Activated naive CD4-positive, alpha-beta T cell treated with anti-CD3 and anti-CD28 coated beads for 36 hours (primary cell): Measurements from ENCODE around the gene EPN2. TPM values are rescaled to one million over a fixed set of nuclear protein-coding genes. Genes with fewer than 3 reads are reported as not detected.
"Not testable (repeated sequence)": the region's sequence is repeated elsewhere in the genome, so short reads cannot be mapped to it uniquely, and the experiment has no call there.

Source experiments
- CTCF ChIA-PET: fragments of 350-600 bp; sonication (Branson Sonifier 250); formaldehyde crosslinking; loops from one replicate; lab custom pipeline; 2021; ENCODE audit warnings: antibody characterized with exemption; lab: Charles Lee
- DNase-seq: peaks from one replicate; pipeline ENCODE4 v3.0.0-alpha.2; 2020
- H3K27ac Mint-ChIP-seq: one replicate; pipeline ENCODE4 v1.8.0; 2021; ENCODE audit warnings: mild to moderate bottlenecking, mixed read lengths
- H3K27me3 Mint-ChIP-seq: one replicate; pipeline ENCODE4 v1.8.0; 2021; ENCODE audit warnings: low read depth, mixed read lengths
- H3K36me3 Mint-ChIP-seq: one replicate; pipeline ENCODE4 v1.8.0; 2021; ENCODE audit warnings: low read depth, mixed read lengths
- H3K4me1 Mint-ChIP-seq: one replicate; pipeline ENCODE4 v1.8.0; 2021; ENCODE audit warnings: low read depth, mixed read lengths
- H3K4me3 Mint-ChIP-seq: one replicate; pipeline ENCODE4 v1.8.0; 2021; ENCODE audit warnings: mild to moderate bottlenecking, moderate library complexity, mixed read lengths
- H3K9me3 Mint-ChIP-seq: one replicate; pipeline ENCODE4 v1.8.0; 2021; ENCODE audit warnings: mixed read lengths
- intact Hi-C: fragments of 100-400 bp; cut with micrococcal nuclease; formaldehyde crosslinking; loops from one replicate; pipeline ENCODE4 v1.15.1; 2023
- total RNA-seq, 2 experiments: library from RNA; stranded (reverse); gene quantifications; one replicate each; pipeline ENCODE4 v1.2.3, GENCODE V29; 2021

The EPN2 gene
- 1 to 10 TPM; 5.4 to 5.6 TPM for total RNA-seq

DNA sequence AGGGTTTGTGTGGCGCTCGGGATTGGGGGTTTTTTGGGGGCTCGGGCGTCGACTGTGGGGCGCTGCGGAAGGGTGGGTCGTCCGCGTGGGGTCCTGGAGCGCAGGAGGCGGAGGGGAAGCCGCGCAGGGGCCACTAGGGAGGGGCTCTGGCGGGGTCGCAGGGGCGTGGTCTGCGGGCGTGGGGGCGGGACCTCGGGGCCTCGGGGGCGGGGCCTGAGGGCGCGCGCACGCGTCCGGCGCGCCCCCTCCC, at the start of gene EPN2:
Gene EPN2 (plus strand): TSS at position 228 of the 250 bp plus-strand sequence. CDS start 45,754 bp downstream, outside the sequence.
- H3K27me3 Mint-ChIP-seq, H3K36me3 Mint-ChIP-seq, CTCF ChIA-PET, H3K4me1 Mint-ChIP-seq, H3K27ac Mint-ChIP-seq, intact Hi-C loops, H3K9me3 Mint-ChIP-seq, DNase-seq: not testable (repeated sequence)
- H3K4me3 Mint-ChIP-seq, result peak within 1 kb of the TSS; percentile 82

DNA sequence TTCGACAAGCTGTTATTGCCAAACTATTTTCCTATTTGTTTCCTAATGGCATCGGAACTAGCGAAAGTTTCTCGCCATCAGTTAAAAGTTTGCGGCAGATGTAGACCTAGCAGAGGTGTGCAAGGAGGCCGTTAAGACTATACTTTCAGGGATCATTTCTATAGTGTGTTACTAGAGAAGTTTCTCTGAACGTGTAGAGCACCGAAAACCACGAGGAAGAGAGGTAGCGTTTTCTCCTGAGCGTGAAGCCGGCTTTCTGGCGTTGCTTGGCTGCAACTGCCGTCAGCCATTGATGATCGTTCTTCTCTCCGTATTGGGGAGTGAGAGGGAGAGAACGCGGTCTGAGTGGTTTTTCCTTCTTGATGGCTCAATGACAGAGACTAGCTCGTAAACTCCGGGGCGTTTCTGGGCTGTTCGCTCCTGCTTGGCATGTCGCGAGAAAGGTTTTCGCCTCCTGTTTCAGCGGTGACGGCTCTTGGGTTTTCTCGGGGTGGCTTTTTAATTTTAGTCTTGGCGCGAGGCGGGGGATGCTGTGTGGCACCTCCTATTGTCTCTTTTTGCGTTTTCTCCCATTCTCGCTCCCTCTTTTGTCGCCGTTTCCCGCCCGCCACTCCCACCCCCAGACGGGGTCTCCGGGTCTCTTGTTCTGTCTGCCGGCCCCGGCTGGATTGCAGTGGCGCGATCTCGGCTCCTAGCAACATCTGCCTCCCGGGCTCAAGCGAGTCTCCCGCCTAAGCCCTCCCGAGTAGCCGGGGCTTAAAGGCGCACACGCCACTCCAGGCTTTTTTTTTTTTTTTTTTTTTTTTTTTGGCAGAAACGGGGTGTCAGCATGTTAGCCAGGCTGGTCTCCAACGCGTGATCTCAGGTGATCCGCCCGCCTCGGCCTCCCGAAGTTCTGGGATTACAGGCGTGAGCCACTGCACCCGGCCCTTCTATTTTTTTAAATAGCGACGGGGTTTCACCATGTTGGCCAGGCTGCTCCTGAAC, 49.0 kb upstream of the EPN2 start:
- CTCF ChIA-PET, H3K27ac Mint-ChIP-seq, intact Hi-C loops, H3K9me3 Mint-ChIP-seq, DNase-seq, H3K4me3 Mint-ChIP-seq, H3K36me3 Mint-ChIP-seq, H3K27me3 Mint-ChIP-seq, H3K4me1 Mint-ChIP-seq: not testable (repeated sequence)

DNA sequence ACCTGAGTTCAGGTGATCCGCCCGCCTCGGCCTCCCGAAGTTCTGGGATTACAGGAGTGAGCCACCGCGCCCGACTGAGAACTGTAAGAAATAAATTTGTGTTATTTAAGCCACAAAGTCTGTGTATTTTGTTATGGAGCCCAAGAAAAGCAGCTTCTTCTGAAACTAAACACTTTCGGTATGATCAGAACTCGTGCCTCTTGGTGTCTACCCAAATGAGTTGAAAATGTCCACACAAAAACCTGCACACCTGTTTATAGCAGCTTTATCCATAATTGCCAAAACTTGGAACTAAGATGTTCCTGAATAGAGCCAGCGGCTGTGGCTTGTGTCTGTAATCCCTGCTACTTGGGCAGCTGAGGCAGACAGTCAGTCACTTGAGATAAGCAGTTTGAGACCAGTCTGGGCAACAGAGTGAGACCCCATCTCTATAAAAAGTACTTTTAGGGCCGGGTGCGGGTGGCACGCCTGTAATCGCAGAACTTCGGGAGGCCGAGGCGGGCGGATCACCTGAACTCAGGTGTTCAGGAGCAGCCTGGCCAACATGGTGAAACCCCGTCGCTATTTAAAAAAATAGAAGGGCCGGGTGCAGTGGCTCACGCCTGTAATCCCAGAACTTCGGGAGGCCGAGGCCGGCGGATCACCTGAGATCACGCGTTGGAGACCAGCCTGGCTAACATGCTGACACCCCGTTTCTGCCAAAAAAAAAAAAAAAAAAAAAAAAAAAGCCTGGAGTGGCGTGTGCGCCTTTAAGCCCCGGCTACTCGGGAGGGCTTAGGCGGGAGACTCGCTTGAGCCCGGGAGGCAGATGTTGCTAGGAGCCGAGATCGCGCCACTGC, 48.1 kb upstream of the EPN2 start:
- H3K27me3 Mint-ChIP-seq, H3K4me3 Mint-ChIP-seq, H3K27ac Mint-ChIP-seq, intact Hi-C loops, DNase-seq, H3K9me3 Mint-ChIP-seq, H3K36me3 Mint-ChIP-seq, H3K4me1 Mint-ChIP-seq, CTCF ChIA-PET: not testable (repeated sequence)

DNA sequence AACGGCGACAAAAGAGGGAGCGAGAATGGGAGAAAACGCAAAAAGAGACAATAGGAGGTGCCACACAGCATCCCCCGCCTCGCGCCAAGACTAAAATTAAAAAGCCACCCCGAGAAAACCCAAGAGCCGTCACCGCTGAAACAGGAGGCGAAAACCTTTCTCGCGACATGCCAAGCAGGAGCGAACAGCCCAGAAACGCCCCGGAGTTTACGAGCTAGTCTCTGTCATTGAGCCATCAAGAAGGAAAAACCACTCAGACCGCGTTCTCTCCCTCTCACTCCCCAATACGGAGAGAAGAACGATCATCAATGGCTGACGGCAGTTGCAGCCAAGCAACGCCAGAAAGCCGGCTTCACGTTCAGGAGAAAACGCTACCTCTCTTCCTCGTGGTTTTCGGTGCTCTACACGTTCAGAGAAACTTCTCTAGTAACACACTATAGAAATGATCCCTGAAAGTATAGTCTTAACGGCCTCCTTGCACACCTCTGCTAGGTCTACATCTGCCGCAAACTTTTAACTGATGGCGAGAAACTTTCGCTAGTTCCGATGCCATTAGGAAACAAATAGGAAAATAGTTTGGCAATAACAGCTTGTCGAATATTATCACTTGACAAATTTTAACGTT, 47.3 kb upstream of the EPN2 start:
- CTCF ChIA-PET, H3K4me3 Mint-ChIP-seq: not testable (repeated sequence)

DNA sequence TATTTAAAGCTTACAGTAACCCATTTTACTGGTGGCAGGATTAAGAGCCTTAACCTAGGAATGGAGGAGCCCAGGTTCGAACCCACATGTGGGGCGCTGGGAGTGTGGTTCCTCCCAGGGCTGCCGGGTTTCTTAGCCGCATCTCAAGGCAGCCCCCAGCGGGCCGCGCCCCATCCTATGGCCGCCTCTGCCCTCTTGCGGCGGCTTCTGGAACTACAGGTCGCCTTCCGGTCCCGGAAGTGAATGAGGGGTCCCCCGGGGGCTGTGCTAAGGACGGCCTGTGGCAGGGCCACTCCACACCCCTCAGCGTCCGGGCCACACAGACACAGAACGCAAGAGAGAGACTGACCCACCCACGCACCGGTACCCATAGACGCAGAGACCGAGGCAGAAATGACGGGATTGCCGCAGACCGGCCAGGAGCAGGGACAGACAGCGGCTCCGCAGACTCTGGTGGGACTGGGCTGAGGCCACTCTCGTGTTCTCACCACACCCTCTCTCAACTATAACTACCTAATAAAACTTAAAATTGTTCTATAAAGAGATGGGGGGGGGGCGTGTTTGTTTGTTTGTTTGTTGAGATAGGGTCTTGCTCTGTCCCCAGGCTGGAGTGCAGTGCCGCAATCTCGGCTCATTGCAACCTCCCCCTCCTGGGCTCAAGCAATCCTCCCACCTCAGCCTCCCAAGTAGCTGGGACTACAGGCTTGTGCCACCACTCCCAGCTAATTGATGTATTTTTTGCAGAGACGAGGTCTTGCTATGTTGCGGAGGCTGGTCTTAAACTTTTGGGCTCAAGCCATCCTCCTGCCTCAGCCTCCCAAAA, 40.6 kb upstream of the EPN2 start:
- H3K4me3 Mint-ChIP-seq, H3K4me1 Mint-ChIP-seq, H3K36me3 Mint-ChIP-seq, intact Hi-C loops, H3K27ac Mint-ChIP-seq, H3K27me3 Mint-ChIP-seq, H3K9me3 Mint-ChIP-seq, CTCF ChIA-PET: not testable (repeated sequence)
- DNase-seq, result peak; percentile 28

More for the DNA sequence above, 47.3 kb upstream of the EPN2 start:
- H3K27ac Mint-ChIP-seq, H3K27me3 Mint-ChIP-seq, H3K9me3 Mint-ChIP-seq, DNase-seq, H3K4me1 Mint-ChIP-seq, H3K36me3 Mint-ChIP-seq, intact Hi-C loops: not testable (repeated sequence)

DNA sequence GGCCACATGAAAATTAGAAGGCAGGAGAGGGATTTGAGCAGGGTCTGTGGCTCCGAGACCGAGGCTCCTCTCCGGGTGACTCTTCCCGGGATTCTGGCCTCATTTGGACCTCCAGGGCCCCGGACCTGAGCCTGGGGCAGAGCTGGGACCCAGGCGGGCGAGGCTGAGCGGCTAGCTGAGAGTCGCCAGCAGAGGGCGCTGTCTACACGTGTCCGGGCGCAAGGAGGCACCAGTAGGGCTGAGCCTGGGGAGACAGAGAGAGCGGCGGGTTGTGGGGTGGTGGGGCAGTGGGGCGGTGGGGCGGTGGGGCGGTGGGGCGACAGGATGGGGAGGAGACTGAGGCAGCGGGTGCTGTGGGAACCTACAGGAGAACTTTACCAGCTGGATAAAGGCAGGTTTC, 34.7 kb upstream of the EPN2 start:
- intact Hi-C loops, CTCF ChIA-PET, H3K4me1 Mint-ChIP-seq, DNase-seq, H3K36me3 Mint-ChIP-seq, H3K27ac Mint-ChIP-seq, H3K9me3 Mint-ChIP-seq, H3K27me3 Mint-ChIP-seq, H3K4me3 Mint-ChIP-seq: not testable (repeated sequence)

DNA sequence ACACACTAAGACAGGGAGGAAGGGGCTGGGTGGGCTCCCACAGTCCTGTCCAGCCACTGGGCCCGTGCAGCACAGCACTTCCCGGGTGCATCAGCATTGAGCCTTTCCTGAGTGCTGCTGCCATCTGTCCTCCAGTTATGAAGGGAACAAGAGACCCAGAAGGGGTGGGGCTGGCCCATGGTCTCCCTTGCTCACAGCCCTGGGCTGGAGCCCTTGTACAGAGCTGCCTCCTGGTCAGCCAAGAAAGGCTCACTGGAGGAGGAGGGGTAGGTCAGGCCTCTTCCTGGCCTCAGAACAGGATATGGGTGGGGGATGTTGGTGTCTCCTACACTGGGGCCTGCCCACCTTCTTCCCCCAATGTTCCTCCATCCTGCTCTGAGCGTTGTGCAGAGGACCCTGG, 33.7 kb upstream of the EPN2 start:
- H3K4me3 Mint-ChIP-seq, DNase-seq, intact Hi-C loops, H3K4me1 Mint-ChIP-seq, H3K36me3 Mint-ChIP-seq, H3K27me3 Mint-ChIP-seq, CTCF ChIA-PET, H3K9me3 Mint-ChIP-seq, H3K27ac Mint-ChIP-seq: not testable (repeated sequence)

DNA sequence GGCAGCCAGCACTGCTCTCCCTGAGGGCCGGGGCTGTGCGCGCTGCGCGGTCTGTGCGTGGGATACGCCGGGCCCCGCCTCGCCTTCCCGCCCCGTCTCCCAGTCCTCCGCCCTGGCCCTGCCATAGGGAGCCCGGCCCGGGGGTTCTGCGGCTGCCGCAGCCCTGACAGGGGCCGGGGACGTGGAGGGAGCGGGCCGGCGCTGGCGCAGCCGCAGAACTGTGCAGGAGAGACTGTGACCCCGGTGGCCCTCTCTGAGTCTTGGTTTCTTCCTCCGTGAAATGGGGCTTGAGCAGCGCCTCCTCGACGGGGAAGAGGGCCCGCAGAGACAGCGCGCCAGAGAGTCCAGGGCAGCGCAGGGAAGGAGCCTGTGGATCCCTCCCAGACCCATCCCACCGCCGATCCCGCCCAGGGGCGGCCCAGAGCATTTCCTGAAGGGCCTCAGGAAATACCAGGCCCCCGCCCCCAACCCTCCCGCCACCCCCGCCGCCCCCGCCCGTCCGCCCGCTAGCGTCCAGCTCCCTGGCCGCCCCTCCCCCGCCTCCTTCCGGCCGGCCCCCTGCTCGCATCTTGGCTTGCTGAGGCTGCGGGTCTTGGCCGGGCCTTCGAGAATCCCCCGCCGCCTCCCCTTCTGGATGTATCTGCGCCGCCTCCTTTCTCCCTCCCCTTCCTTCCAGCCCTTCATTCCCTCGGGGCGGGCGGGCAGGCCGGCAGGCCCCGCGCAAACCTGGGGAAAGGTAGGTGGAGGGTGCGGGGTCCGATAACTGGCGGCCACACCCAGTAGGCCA, 21.9 kb upstream of the EPN2 start:
- H3K36me3 Mint-ChIP-seq, intact Hi-C loops, H3K4me1 Mint-ChIP-seq, DNase-seq, H3K27me3 Mint-ChIP-seq, H3K9me3 Mint-ChIP-seq, H3K4me3 Mint-ChIP-seq, H3K27ac Mint-ChIP-seq, CTCF ChIA-PET: not testable (repeated sequence)

DNA sequence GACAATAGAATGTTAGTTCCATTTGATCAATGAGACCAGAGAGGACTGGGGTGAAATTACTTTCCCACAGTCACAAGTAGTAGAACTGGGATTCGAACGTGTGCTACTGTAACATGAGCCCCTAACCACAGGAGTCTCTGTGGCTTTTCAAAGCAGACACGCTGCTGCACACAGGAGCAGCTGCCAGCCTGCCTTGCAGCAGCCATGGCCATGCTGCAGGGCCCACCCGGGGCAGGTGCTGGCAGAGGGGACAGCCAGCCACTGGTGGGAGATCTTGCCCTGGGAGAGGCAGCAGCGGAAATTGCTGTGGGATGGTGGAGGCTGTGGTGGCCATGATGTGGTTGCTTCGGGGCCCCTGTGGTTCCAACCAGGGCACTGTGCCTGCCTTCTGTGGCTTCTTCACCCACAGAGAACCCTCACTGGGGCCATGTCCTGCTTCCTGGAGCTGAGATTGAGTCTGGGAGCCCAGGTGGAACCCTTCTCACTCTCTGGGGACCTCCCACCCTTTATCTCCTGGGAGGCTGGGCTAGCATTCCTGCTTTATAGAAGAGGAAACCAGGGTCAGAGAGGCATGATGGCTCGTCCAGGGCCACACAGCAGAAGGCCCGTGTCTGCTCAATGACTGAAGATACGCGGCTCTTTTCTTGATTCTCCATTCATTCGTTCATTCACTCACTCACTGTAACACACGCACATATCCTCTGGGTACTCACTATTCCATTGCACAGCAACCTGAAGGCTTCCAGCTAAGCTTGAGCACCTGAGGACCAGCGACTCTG, 20.8 kb upstream of the EPN2 start:
- H3K9me3 Mint-ChIP-seq, result not testable (repeated sequence)

DNA sequence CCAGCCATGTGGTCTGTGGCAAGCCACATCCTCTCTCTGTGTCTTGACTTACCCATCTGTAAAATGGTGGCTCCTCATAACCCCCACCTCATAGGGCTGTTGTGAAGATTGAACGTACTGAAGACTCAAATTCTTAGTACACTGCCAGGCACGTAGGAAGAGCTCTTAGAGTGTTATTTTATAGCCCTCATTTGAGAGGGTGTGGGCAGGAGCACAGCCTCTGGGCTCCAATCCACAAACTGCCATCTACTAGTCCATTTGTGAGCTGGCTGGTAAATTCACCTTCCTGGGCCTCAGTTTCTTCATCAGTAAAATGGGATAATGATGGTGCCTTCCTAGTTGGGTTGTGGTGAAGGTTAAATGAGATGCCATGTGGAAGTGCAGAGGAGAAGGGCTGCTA, 18.3 kb upstream of the EPN2 start:
- H3K4me1 Mint-ChIP-seq, H3K36me3 Mint-ChIP-seq, DNase-seq, H3K9me3 Mint-ChIP-seq, intact Hi-C loops, H3K27ac Mint-ChIP-seq, CTCF ChIA-PET, H3K4me3 Mint-ChIP-seq, H3K27me3 Mint-ChIP-seq: not testable (repeated sequence)

More for the DNA sequence above, 20.8 kb upstream of the EPN2 start:
- H3K4me3 Mint-ChIP-seq, H3K36me3 Mint-ChIP-seq, H3K27ac Mint-ChIP-seq, H3K27me3 Mint-ChIP-seq, intact Hi-C loops, H3K4me1 Mint-ChIP-seq, CTCF ChIA-PET, DNase-seq: not testable (repeated sequence)

DNA sequence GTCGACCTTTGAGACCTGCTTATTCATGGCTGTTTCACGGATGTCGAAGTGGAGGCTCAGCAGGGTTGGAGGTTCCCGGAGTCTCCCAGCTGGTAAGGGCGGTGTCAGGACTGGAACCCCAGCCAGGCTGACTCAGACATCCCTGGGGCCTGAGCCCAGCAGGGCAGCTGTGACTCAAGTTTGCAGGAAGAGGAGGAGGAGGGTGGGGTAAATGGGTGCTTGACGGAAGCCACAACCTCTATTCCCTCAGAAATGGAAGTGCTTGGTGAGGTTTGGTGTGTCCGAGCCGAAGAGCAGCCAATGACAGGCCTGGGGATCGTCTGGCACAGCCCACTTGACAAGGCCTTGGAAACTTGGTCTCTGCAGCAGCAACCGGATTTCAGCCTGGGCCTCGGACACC, 17.8 kb upstream of the EPN2 start:
- CTCF ChIA-PET, H3K27me3 Mint-ChIP-seq, H3K9me3 Mint-ChIP-seq, intact Hi-C loops, H3K4me1 Mint-ChIP-seq, H3K36me3 Mint-ChIP-seq, DNase-seq, H3K4me3 Mint-ChIP-seq, H3K27ac Mint-ChIP-seq: not testable (repeated sequence)
